ENCODE measurements around the gene JAZF1.

Gene JAZF1

DNA sequence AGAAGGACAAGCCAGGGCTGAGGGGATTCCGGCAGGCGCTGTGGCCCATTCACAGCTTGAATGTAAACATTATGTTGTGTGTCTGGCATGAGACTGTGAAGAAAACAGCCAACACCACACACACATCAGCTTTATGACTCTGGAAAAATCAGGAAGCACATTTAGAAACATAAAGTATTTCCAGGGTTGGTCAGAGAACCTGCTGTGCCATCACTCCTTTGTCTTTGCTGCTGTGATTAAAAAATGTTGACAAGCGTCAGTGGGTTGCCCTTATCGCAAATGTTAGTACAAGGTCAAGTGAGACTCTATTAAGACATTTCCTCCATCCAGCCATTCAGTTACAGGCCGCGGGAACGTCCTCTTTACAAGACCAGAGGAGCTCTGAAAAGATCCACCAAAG is 345.2 kb downstream of the JAZF1 start:
- DNase-seq (ENCODE audit: low read depth): no peak

DNA sequence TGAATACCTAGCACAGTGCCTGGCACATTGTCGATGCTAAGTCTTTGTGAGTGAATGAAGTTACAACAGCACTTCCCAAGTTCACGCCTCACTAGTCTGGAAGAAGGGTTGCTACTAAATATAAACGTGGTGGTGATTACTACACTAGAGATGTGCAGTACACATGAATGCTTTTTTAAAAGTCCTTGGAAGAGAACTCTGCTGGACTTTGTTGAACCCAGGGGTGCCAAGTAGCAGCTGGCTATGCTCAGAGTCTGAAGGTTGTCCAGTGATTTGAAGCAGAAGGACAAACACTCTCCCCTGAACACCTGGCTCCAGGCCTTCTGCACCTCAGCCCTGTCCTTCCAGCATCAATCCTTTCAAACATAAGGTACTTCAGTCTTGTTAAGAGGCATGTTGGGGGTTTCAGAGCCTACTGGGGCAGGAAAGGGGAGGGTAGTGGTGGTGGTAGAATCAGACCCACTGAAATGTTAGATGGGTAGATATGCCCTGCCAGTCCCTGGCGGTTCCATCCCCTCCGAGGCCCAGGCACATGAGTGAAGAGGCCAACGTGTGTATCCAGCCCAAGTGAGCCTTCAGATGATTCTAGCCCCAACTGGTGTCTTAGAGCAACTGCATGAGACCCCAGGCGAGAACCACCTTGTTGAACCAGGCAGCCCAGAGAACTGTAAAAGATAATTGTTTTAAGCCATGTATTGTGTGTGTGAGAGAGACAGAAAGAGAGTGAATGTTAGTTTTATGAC is 346.2 kb downstream of the JAZF1 start:
- DNase-seq (ENCODE audit: low read depth): no peak

DNA sequence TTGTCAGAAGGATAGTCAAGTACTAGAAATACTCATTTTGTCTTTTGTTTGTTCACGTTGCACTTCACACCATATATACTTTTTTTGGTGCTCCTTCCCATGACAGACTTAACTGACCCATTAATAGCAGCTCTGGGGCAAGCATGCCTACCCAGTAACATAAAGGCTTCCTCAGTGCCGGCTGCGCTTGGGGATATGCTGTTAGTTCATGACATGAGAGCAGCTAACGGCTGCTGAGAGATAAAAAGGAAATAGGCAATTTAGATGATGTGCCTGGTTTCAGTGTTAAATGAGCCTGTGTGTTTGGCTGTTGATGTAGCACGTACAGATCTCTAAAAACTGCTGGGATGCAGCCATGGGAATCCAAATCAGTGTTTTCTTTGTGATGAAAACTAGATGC is 354.2 kb downstream of the JAZF1 start:
- no peak for DNase-seq (ENCODE audit: low read depth)

DNA sequence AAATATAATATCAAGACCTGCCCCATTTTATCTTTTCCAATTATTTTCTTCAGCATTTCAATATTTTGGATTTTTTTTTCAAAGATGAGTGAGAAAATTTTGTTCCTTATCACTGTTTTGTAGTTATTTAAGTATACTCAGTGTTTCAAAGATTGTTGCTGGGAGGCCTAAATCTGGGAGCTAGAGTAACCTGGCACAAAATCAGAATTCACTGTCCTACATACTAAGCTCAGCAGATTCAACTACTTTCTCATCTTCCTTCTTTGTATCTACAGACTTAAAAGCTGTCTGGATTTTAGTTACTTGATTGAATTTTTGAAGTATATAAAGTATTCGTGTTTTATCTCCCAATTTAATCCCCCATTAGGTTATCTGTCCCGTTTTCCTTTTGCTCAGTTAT is 354.7 kb downstream of the JAZF1 start:
- no peak for DNase-seq (ENCODE audit: low read depth)

DNA sequence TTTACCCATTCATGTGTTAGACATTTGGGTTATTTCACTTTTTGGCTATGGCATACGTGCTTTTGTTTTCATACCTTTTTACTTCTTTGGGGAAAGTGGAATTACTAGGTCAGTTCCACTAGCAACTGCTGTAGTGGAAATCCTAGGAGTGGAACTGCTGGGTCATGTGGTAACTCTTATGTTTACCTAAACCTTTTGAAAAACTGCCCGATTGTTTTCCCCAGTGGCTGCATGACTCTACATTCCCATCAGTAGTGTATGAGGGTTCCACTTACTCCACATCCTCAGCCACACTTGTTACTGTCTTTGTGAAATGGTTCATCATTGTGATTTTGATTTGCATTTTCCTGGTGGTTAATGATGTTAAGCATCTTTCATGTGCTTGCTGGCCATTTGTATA is 358.4 kb downstream of the JAZF1 start:
- DNase-seq (ENCODE audit: low read depth): no peak

DNA sequence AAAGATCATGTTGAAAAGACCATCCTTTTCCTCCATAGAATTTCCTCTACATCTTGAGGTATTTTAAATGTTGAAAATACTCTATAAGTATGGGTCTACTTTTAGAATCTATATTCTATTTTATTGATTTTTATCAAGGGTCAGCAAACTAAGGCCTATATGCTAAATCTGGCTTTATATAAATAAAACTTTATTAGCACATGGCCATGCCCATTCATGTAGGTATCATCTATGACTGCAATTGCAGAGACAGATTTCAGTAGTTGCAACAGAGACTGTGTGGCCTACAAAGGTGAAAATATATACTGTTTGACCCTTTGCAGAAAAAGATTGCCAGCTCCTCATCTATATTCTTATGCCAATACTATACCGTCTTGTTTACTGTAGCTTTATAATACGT is 367.9 kb downstream of the JAZF1 start:
- DNase-seq (ENCODE audit: low read depth): no peak

DNA sequence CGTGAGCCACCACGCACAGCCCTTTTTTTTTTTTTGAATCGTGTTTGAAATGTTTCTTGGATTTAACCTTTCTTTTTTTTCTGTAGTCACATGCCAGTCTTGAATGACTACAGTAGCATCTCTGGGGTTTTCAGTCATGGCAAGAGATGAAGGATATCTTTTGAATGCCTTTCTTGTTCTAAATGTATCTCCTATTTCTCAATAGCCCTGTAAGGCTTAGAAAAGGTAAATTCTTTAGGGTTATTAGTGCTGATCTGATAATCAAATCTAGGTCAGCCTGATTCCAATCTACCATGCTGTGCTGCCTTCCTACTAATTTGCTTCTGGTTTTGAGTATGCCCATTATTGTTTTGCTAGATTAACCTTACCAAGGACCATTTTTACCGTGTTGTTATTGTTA is 370.4 kb downstream of the JAZF1 start:
- no peak for DNase-seq (ENCODE audit: low read depth)

DNA sequence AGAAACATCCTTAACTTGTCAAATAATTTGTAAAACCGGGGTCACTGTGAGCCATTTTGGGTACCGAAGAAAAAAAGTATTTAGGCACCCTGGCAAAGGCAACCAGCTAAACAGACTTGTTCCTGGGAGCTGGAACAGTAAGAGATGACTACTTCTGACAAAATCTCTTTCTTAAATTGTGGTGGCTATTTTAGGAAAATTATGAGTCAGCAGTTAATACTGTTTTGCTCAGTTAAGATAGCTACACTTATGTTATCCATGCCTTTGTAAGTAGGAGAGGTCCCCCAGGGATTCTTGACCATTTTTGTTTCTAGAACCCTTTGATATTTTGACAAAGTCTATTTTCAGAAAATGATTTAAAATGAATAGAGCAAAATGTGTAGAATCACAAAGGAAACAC is 372.0 kb downstream of the JAZF1 start:
- DNase-seq (ENCODE audit: low read depth): no peak

DNA sequence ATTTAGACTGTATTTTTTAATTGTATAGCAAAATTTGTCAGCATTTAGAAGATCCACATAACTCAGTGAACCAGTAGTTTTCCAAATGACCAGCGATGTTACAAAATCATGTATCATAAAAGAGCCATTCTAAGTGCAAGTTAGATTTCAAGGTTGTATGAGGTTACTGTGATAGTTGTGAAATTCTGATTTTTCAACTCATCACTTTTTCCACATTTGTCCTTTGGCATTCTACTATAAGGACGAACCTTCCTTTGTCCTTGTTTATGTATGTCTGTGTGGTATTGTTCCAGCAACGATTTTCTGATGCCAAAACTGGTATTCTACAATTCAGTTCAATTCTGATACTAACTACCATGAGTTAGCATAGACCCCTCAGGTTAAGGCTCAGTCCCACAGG is 376.5 kb downstream of the JAZF1 start:
- no peak for DNase-seq (ENCODE audit: low read depth)

DNA sequence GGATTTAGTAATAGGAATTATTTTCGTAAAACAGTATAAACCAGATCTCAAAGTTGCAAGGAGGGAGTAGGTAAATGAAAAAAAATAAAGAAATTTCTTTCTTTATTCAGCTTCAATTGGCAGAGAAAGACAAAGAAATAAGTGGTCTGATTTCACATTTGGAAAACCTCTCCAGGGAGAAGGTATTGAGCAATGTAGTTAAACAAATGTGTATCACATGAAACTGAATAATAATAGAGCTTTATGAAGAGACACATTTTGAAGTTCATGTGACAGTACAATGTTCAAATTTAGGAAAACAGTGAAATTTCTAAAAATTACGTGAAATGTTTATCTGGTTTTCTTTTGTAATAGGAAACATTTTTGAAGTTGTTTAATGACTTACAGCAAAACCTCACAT is 377.6 kb downstream of the JAZF1 start:
- DNase-seq (ENCODE audit: low read depth): no peak

DNA sequence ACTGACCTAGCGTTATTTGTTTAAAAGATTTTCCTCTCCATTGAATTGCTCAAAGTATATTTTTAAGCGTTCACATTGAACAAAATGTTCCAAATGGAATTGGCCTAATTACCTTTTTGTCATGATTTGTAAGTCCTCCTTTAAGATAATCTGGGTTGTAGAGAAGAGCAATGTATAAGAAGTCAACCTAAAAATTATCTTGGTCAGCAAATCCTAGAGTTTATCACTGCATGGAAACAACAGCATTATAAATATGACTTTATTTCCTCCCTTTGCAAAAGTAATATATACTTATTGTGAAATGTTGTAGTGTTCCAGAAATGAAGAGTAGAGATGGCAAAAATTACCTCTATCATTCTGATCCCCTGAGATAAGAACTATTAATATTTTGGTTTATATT is 381.4 kb downstream of the JAZF1 start:
- no peak for DNase-seq (ENCODE audit: low read depth)

DNA sequence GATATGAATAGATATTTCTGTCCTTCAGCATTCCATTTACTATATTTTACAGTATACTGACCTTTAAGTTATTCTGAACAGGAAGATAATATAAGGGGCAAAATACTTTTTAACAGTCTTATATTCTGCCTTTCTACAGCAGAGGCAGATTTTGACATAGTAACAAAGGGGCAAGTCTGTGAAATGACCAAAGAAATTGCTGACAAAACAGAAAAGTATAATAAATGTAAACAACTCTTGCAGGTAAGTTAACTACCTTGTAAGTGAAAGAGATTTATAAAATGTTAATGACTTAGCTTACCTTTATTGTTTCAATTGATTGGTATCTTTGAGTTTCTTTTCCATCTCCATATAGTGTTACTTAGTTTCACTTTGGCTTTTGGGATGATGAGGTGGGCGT is 384.6 kb downstream of the JAZF1 start:
- no peak for DNase-seq (ENCODE audit: low read depth)

DNA sequence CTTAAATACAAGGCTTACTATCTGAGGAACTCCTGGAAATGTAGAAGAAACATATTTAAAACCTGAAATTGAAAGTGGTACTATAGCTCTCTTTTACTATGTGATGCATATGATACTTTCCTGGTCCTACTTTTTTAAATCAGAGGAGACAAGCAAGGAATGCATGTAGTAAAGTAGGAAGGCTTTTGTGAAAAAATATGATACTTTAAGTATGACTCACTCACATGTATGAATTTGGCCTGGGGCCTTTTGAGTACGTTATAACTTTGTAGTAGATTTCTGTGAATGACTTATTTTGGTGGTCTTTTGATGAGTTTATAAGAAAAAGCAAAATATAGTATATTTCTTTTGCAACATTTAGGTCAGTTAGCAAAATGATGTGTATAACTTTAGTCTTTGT is 386.8 kb downstream of the JAZF1 start:
- DNase-seq (ENCODE audit: low read depth): no peak

DNA sequence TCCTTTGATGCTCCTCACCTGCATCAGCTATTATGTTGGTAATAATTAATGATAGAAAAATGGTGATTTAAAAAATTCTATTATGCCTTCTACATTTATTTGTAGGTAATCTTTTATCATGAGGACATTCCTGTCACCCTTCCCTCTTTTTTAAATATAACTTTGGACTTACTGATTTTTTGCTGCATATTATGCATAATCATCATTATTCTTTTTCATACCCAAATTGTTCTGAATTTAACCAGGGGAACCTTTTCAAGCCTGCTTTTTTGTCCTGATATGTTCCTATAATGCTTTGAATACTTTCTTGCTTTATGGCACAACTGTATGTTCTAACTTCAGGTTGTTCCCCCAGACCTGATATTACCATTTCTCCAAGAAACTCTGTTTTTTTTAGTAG is 392.2 kb downstream of the JAZF1 start:
- no peak for DNase-seq (ENCODE audit: low read depth)

DNA sequence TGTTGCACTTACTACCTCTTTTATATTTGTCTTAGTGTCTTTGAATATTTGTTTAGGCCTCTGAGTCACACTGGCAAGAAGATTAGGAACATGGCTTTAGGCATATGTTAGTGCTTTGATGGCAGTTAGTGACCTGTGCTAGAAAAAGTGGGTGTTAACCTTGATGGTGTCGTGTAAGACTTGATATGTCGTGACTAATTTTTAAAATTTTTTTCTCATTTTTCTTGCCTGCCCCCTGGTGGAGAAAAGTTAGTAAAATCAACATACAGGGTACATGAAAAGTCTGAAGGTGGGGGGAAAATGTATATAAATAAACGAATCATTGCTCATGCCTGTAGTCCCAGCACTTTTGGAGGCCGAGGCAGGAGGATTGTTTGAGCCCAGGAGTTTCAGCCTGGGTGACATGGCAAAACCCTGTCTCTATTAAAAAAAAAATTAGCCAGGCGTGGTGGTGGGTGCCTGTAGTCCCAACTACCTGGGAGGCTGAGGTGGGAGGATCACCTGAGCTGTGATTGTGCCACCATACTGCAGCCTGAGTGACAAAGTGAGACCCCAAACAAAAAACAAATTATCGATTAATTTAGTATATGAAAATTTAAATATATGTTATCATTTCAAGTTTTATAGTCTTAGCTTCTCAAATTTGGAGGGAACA is 396.1 kb downstream of the JAZF1 start:
- DNase-seq (ENCODE audit: low read depth): no peak

DNA sequence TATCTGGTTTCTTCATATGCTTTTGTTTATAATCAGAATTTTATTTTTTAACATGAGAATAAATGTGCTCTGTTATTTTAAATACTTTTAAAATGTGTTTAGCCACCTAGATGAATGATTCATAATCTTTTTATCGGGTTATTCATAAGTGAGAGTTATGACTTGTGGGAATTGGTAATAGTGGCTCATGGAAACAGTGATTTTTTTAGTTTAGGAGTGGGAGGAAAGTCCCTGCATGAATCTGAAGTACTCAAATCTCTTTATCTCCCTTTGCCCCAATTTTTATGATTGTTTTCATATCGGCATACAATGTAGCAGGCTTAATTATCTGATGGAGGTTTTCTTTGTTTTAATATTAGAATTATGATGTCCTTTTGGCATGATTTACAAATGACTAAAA is 397.7 kb downstream of the JAZF1 start:
- DNase-seq (ENCODE audit: low read depth): no peak

DNA sequence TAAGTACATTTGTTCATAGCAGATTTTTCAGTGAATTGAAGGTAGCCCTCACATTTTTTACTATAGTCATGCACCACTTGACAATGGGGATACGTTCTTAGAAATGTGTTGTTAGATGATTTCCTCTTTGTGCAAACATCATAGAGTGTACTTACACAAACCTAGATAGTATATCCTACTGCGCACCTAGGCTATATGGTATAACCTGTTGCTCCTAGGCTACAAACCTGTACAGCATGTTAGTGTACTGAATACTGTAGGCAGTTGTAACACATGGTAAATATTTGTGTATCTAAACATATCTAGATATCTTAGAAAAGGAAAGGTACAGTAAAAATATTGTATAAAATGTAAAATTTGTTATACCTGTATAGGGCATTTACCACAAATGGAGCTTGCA is 399.4 kb downstream of the JAZF1 start:
- DNase-seq (ENCODE audit: low read depth): no peak

All from stimulated activated CD8-positive, alpha-beta memory T cell treated with anti-CD3 and anti-CD28 coated beads, Interleukin-12 subunit alpha, Interleukin-12 subunit beta, amount 100 ng/mL, for 1 hour (primary cell).